Fibroblast of lung (primary cell): Measurements from ENCODE around the gene DNMT3A. TPM values are rescaled to one million over a fixed set of nuclear protein-coding genes. Genes with fewer than 3 reads are reported as not detected.

ENCODE experiments used
- DNase-seq, 2 donors: peaks; one replicate each; pipeline versions ENCODE4 v3.0.0 to v3.0.0-alpha.2; 2010; ENCODE audit warnings: low read depth in 2 of 2
- H2AFZ ChIP-seq: 2 replicates; pipeline ENCODE4 v1.5.1; 2012; ENCODE audit warnings: low read length, control low read depth, inconsistent platforms
- H3K27ac ChIP-seq: 2 replicates; pipeline ENCODE4 v1.5.1; 2011; ENCODE audit warnings: low read length, control low read depth; ENCODE audit not compliant: insufficient read depth
- H3K27me3 ChIP-seq: 2 replicates; pipeline ENCODE4 v1.5.1; 2011; ENCODE audit warnings: mild to moderate bottlenecking, low read length; ENCODE audit not compliant: control insufficient read depth, insufficient read depth
- H3K36me3 ChIP-seq: 2 replicates; pipeline ENCODE4 v1.5.1; 2011; ENCODE audit warnings: low read length; ENCODE audit not compliant: control insufficient read depth, insufficient read depth
- H3K4me1 ChIP-seq: 2 replicates; pipeline ENCODE4 v1.5.1; 2011; ENCODE audit warnings: low read length; ENCODE audit not compliant: control insufficient read depth, insufficient read depth; ENCODE audit errors: extremely low read depth
- H3K4me2 ChIP-seq: 2 replicates; pipeline ENCODE4 v1.5.1; 2011; ENCODE audit warnings: low read length, control low read depth; ENCODE audit not compliant: insufficient read depth; ENCODE audit errors: extremely low read depth
- H3K4me3 ChIP-seq, 4 experiments: fragments of 200-600 bp in 1 of 4; sonication (generic) in 1 of 4; replicated peaks in 1 of 4; 2 replicates each; pipeline ENCODE4 v1.5.1; 2011 to 2016; ENCODE audit warnings: low read length in 4 of 4, low read depth in 3 of 4, mild to moderate bottlenecking in 3 of 4, control low read depth in 2 of 4, inconsistent platforms in 1 of 4, mixed read lengths in 1 of 4; ENCODE audit not compliant: insufficient read depth in 1 of 4; ENCODE audit errors: control extremely low read depth in 1 of 4
- H3K79me2 ChIP-seq: 2 replicates; pipeline ENCODE4 v1.5.1; 2012; ENCODE audit warnings: mild to moderate bottlenecking, low read length, inconsistent platforms; ENCODE audit not compliant: control insufficient read depth, insufficient read depth
- H3K9ac ChIP-seq: 2 replicates; pipeline ENCODE4 v1.5.1; 2011; ENCODE audit warnings: mild to moderate bottlenecking, low read length, control low read depth; ENCODE audit not compliant: insufficient read depth
- H3K9me3 ChIP-seq: 2 replicates; pipeline ENCODE4 v1.5.1; 2012; ENCODE audit warnings: low read depth, low read length; ENCODE audit not compliant: control insufficient read depth, insufficient read depth
- H4K20me1 ChIP-seq: 2 replicates; pipeline ENCODE4 v1.5.1; 2011; ENCODE audit warnings: low read length; ENCODE audit not compliant: control insufficient read depth, insufficient read depth; ENCODE audit errors: extremely low read depth
- EZH2 ChIP-seq: IDR thresholded peaks from 2 replicates; pipeline ENCODE4 v1.5.1; 2012; ENCODE audit warnings: low read length, control low read depth, mild to moderate bottlenecking; ENCODE audit errors: missing control alignments
- polyA plus RNA-seq, 2 donors: library from polyadenylated mRNA; depleted of rRNA in 1 of 2; stranded (reverse) in 1 of 2; unstranded in 1 of 2; fragments of >200 nt; gene quantifications; 2 replicates each; pipeline ENCODE4 v1.2.1, GENCODE V29; 2011 to 2012; ENCODE audit warnings: missing spikeins in 1 of 2
- total RNA-seq: library from RNA; depleted of rRNA; stranded (reverse); fragments of >200 nt; gene quantifications from 2 replicates; pipeline ENCODE4 v1.2.1, GENCODE V29; 2014
- TF ChIP-seq, protein P1 (sequence below), 2 donors: IDR thresholded peaks in 1 of 2; conservative IDR thresholded peaks in 1 of 2; 1 replicate in 1 of 2; 2 replicates in 1 of 2; pipeline ENCODE4 v1.5.1; 2011 to 2012; ENCODE audit warnings: low read length in 2 of 2, control low read depth in 1 of 2, inconsistent platforms in 1 of 2, low read depth in 1 of 2, mild to moderate bottlenecking in 1 of 2

The DNMT3A gene
- total and polyA plus RNA-seq, 2 donors (not counting 1 experiment from before 2014, with no cell fraction given): 3.6 to 19.7 TPM

DNA sequence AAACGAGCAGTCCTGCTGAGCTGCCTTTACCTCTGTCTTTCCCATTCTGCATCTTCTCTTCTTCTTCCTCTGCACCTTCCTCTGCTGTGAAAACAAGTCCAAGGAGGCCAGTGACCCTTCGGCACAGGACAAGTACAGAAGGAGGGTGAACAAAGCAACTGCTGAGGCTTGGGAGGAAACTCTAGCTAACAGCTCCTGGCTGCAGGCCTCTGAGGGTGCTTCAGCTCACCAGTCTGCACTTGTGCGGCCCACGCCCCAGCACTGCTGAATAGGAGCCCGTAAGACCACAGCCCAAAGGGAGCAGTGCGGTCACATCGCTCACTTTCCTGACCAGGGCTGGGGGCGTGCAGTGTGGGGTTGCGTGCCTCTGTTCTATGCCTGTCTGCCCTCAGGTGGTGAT lies 42.1 kb upstream of the DNMT3A start:
- no peak for TF ChIP-seq EZH2
- TF ChIP-seq, protein P1, sequence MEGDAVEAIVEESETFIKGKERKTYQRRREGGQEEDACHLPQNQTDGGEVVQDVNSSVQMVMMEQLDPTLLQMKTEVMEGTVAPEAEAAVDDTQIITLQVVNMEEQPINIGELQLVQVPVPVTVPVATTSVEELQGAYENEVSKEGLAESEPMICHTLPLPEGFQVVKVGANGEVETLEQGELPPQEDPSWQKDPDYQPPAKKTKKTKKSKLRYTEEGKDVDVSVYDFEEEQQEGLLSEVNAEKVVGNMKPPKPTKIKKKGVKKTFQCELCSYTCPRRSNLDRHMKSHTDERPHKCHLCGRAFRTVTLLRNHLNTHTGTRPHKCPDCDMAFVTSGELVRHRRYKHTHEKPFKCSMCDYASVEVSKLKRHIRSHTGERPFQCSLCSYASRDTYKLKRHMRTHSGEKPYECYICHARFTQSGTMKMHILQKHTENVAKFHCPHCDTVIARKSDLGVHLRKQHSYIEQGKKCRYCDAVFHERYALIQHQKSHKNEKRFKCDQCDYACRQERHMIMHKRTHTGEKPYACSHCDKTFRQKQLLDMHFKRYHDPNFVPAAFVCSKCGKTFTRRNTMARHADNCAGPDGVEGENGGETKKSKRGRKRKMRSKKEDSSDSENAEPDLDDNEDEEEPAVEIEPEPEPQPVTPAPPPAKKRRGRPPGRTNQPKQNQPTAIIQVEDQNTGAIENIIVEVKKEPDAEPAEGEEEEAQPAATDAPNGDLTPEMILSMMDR (conservative IDR thresholded peaks at IDR 0.05 in 1 of 2, IDR thresholded peaks at IDR 0.05 in 1 of 2; ENCODE audit: low read depth in 1 of 2, low read length in 2 of 2): no peak
- no peak overlapping the region for H3K9ac ChIP-seq
- no peaks in the 10 kb centered on the region for H3K79me2 ChIP-seq
- no peak overlapping the region for H2AFZ ChIP-seq
- H4K20me1 ChIP-seq: no peaks in the 10 kb centered on the region
- H3K4me1 ChIP-seq: no peaks in the 10 kb centered on the region
- H3K27ac ChIP-seq: no peak overlapping the region
- no peak for DNase-seq
- H3K4me2 ChIP-seq: no peak overlapping the region
- H3K4me3 ChIP-seq: no peak overlapping the region
- H3K27me3 ChIP-seq: no peaks in the 10 kb centered on the region
- no peaks in the 10 kb centered on the region for H3K9me3 ChIP-seq
- no peaks in the 10 kb centered on the region for H3K36me3 ChIP-seq

DNA sequence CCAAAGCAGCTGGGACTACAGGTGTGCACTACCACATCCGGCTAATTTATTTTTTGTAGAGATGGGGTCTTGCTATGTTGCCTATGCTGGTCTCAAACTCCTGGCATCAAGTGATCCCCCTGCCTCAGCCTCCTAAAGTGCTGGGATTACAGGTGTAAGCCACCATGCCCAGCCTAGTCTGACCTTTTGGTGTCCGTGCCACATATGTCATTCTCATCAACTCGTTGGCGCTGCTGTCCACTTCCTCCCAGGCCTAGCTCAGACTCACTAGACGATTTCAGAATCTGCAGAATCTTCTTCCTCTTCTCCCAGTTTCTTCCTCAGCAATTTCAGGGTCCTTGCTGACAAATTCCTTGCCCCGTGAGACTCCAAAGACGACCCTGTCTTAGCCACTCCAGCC lies 39.8 kb upstream of the DNMT3A start:
- no peaks in the 10 kb centered on the region for H3K27me3 ChIP-seq
- H3K4me1 ChIP-seq: no peaks in the 10 kb centered on the region
- H3K9ac ChIP-seq: no peak overlapping the region
- DNase-seq: no peak
- H3K36me3 ChIP-seq: no peaks in the 10 kb centered on the region
- no peak overlapping the region for H3K4me3 ChIP-seq
- no peaks in the 10 kb centered on the region for H3K9me3 ChIP-seq
- no peaks in the 10 kb centered on the region for H4K20me1 ChIP-seq
- no peak overlapping the region for H3K27ac ChIP-seq
- no peak overlapping the region for H2AFZ ChIP-seq
- no peaks in the 10 kb centered on the region for H3K79me2 ChIP-seq
- no peak overlapping the region for H3K4me2 ChIP-seq
- TF ChIP-seq EZH2: no peak
- TF ChIP-seq, protein P1 (conservative IDR thresholded peaks at IDR 0.05 in 1 of 2, IDR thresholded peaks at IDR 0.05 in 1 of 2; ENCODE audit: low read depth in 1 of 2, low read length in 2 of 2): no peak

DNA sequence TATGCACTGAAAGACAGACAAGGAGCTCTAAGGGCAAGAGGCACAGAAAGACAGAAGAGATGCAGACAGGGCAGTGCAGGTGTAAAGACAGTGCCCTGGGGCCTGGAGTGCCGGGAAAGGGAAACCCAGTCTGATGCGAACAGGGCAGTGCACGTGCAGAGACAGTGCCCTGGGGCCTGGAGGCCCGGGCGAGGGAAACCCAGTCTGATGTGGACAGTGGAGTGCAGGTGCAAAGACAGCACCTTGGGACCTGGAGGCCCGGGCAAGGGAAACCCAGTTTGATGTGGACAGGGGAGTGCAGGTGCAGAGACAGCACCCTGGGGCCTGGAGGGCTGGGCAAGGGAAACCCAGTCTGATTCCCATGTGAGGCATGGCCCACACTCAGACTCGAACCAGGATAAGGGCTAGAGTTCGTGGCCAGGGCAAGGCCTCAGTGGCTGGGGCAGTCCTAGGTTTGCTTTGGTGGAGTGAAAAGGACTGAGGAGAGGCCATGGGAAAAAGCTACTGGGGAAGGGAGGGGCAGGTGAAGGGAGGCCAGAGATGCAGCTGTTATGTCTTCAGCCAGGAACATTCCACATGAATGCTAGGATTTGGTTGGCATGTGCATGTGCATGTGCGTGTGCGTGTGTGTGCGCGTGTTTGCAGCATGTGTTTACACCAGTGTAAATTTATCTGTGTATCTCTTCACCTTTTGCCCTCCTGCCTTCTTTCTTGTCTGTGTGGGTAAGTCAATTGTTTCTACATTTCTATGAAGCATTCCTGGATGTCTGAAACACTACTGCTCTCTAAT lies 39.1 kb upstream of the DNMT3A start:
- Histone ChIP-seq H3K27ac (no peak overlapping the region), H3K4me3 (no peak overlapping the region)
- no peak for DNase-seq

More for the DNA sequence above, 39.1 kb upstream of the DNMT3A start:
- no peaks in the 10 kb centered on the region for H3K79me2 ChIP-seq
- H3K36me3 ChIP-seq: no peaks in the 10 kb centered on the region
- H4K20me1 ChIP-seq: no peaks in the 10 kb centered on the region
- H3K4me2 ChIP-seq: no peak overlapping the region
- H3K9me3 ChIP-seq: no peaks in the 10 kb centered on the region
- no peaks in the 10 kb centered on the region for H3K27me3 ChIP-seq
- TF ChIP-seq, protein P1 (conservative IDR thresholded peaks at IDR 0.05 in 1 of 2, IDR thresholded peaks at IDR 0.05 in 1 of 2; ENCODE audit: low read depth in 1 of 2, low read length in 2 of 2): no peak
- TF ChIP-seq EZH2: no peak
- no peak overlapping the region for H2AFZ ChIP-seq
- H3K4me1 ChIP-seq: no peaks in the 10 kb centered on the region
- no peak overlapping the region for H3K9ac ChIP-seq
